GM21576 (cell line): ENCODE measurements around the gene BANF1.
"Not testable (repeated sequence)": the region's sequence is repeated elsewhere in the genome, so short reads cannot be mapped to it uniquely, and the experiment has no call there.

Experiments used
- ATAC-seq: cut with Tn5 transposase; IDR thresholded peaks from one replicate; pipeline ENCODE4 v1.9.1; 2021; ENCODE audit warnings: mild to moderate bottlenecking, moderate library complexity; ENCODE audit not compliant: unreplicated experiment

BANF1 gene

DNA sequence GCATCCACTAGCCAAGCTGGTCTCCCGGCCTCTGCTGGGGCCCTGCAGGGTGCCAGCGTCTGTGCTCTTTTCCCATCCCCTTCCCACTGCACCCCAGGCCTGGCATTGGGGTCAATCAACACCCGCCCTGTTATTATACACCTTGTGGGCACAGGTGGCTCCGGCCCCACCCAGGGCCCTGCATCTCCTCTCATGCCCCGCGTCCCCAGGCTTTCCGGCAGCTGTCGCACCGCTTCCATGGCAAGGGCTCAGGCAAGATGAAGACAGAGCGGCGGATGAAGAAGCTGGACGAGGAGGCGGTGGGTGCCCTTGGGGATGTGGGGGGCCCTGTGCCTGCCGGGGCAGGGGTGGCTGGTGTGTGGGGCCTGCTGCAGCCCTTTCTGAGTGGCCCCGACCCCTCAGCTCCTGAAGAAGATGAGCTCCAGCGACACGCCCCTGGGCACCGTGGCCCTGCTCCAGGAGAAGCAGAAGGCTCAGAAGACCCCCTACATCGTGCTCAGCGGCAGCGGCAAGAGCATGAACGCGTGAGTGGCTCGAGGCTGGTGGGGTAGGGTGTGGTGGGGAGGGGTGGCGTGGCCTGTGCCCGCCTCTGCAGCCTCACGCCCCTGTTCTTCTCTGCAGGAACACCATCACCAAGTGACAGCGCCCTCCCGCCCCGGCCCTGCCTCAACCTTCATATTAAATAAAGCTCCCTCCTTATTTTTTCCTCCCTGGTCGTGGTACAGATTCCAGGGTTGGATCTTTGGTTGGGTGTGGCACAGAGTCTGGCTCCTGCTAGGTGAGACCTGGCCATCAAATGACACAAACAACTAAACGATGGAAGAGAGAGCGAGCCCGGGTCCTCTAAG is 23.7 kb upstream of the BANF1 start:
- no peak for ATAC-seq

DNA sequence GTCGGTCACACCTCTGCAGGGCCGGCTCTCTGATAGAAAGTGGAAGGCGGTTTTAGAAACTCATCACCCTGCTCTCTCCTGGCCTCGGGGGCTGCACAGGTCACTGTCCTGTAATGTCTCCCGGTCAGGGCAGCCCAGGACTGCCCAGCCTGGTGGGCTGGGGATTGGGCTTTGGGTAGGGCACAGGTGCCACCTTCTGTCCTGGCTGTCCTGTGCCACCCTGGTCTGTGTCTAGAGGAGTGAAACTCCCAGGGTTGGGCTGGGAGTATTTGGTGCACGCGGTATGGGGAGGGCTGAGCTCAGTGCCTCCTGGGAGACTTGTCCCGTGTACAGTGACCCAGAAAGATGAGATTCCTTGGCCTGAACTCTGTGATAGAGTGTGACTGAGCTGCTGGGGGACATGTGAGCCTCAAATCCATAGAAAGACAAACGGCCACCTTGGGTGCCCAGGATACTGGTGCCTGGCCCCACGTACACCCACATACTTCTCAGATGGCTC is 23.0 kb upstream of the BANF1 start:
- no peak for ATAC-seq

DNA sequence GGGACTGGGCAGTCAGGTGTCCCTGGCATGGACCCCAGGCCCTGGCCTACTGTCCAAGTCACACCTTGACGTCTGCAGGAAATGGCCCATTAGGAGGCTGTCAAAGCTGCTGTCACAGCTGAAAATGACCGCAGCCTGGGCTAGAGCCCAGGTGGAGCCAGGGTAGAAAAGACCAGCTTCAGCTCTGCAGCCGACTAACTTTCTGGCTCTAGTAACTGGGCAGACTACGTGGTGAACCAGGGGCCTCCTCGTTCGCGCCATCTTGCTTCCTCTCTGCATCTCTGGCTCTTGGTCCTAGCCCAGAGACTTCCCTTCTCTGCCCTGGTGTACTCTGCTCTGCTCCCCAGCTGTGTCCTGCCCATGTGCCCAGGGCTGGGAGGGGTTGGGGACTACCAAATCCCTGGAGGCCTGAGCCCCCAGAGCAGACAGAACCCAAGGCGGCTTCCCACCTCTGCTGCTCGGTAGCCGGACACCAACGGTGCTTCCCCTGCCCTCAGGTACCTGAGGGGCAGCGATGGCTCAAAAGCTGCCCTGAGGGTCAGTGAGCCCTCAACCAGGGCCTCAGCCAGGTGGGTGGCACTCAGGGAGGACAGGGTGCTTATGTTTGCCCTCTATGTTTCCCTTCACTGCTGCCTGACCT is 21.1 kb upstream of the BANF1 start:
- ATAC-seq, result no peak

DNA sequence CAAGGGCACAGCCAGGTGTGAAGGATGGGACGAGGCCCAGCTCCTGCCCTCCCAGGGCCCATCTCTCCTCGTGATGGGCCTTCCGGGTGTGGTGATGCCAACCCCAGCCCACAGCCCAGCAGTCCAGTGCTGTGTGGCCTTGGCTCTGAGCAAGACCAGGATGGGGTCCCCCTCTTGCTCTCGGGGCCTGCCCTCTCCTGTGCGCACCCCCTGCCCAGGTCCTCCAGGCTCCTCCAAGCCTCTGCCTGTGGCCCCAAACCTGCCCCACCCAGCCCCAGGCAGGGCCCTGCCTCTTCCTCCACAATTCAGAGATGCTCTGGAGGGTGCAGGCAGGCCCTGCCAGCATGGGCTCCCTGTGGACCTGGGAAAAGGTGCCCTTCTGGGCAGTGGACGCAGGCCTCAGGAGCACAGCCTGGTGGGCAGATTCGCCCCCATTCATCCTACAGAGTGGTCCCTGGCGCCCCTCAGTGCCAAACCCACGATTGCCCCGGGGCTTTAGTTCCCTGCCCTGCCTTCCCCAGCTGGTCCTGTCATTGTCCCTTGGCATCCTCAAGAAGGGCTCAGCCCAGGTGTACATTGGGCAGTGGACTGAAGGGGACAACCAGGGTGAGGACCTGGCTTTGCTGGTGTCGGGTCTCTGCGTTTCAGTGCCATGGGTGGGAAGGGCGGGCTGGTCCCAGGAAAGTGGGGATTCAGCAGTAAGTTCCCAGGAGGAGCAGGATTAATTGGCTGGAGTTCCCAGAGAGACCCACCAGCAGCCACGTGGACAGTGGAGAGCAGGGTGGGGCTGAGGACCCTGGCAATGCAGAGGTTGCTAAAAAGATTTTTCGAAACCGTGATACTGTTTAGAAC is 20.1 kb upstream of the BANF1 start:
- ATAC-seq, result no peak

DNA sequence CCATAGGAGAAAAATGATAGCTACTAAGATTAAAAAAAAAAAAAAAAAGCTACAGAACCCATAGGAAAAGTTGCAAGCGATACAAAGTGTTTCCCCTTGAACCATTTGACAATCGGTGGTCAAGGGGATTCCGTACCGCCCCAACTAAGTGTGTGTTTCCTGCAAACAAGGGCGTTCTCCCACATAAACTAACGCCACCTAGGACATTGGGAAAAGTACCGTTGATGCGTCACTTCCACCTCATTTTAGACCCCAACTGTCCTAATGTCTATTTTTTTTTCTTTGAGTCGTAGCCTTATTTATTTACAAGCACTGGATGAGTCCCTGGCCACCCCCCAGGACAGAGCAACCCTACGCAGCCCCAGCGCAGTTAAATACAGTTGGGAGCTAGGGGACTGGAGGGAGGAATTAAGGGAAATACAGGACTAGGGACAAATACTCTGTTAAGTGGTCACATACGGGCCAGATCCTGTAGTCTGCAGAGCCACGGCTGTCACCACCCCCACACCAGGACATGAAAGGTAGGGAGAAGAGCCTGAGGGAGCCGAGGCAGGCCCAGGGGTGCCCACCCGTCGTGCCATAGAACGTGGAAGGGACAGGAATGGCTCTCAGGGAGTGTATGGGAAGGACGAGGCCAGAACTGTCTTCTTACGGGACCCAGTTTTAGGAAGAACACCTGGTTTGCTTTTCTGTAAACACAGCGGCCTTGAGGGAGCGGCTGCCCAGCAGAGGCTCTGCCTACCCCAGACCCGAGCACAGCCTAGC is 19.3 kb upstream of the BANF1 start:
- no peak for ATAC-seq

DNA sequence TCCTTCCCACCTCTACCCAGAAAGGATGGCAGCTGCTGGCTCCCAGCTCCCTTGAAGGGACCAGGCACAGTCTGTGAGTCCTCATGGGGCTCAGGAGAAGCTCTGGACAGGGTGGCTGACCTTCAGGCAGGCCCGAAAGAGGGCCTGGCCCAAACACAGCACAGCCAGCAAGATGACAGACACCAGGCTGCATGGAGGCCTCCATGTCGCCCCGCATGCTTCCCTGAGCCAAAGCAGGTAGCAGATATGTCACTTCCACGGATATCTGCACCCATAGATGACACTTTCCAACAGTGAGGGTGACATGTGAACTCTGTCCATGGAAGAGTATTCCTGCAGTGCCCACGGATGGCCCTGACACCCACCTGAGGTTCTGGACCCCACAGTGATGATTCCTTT is 18.7 kb upstream of the BANF1 start:
- ATAC-seq, result no peak

DNA sequence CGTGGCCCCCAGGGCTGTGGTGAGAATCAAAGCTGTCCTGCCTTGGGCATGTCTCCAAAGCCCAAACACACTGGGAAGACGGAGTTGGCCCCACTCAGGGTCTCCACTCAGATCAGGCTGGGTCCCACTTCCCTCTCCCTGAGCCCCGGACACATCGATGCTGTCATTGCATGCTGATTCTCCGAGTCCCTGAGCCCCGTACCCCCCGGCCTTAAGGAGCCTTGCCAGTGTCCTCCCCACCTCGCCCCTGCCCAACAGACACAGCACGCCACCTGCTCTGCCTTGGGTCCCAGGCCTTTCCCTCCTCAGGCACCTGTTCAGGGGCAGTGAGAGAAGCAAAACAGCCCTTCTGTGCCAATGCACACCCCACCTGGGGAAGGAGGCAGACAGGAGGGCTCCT is 15.0 kb upstream of the BANF1 start:
- ATAC-seq, result no peak

DNA sequence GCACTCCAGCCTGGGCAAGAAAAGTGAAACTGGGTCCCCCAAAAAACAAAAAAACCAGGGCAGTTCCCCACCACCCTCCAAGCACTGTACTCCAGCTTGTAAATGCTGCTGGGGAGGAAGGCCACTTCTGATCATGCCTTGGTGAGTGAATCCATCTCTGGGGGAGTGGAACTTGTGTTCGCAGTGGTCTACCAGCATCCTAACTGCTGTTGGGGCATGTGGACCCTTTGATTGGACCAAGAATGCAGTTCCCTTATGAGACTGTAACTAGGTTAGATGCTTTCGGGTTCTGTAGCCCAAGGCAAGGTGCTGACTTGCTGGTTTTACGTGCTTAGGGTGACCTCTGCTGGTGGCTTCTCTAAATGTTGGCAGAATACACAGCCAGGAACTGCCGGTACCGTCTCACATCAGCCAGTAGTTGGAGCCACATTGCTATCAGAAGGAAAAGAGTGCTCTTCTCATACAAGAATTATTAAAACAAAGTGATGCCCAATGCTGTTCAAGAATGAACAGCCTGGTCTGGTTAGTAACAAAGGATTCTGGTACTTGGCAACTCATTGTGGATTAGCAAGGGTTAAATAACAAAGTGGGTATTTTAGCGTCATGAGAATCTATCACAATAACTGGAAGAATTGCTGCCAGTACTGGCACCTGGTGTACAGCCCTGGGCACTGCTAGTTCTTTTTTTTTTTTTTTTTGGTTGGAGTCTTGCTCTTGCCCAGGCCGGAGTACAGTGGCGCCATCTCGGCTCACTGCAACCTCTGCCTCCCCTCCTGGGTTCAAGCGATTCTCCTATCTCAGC is 13.3 kb upstream of the BANF1 start:
- peak; percentile 92 for ATAC-seq

DNA sequence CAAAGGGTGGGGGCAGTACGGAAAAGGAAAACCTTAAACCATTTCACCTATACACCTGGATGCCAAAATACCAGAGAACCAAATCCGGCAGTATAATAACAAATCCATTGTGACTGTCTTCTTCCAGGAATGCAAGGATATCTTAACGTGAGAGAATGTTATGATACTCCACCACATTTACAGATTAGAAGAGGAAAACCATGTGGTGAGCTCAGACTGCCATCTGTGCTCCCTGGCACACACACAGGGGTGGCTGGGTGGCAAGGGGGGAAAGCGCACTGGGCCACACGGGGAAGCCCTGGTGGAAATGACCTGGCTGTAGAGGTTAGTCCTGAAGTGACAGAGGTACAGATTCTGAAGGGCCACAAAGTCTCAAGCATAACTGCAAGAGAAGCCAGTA is 10.2 kb upstream of the BANF1 start:
- no peak for ATAC-seq

DNA sequence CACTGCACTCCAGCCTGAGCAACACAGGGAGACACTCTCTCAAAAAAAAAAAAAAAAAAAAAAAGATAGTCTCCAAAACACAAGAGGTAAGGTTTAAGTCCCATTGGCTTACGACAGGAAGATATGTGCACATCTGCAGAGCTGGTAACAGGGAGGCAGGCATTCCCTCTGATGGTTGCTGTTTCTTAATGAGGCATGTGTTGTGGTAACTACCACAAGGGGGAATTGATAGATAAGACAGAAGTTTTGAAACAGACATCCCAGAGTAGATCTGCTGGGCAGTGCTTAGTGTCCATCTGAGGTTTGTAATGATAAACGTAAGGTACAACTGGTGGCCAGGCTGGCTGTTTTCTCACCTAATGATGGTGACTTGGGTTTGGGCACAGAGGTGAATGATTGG is 5.0 kb upstream of the BANF1 start:
- ATAC-seq, result no peak

DNA sequence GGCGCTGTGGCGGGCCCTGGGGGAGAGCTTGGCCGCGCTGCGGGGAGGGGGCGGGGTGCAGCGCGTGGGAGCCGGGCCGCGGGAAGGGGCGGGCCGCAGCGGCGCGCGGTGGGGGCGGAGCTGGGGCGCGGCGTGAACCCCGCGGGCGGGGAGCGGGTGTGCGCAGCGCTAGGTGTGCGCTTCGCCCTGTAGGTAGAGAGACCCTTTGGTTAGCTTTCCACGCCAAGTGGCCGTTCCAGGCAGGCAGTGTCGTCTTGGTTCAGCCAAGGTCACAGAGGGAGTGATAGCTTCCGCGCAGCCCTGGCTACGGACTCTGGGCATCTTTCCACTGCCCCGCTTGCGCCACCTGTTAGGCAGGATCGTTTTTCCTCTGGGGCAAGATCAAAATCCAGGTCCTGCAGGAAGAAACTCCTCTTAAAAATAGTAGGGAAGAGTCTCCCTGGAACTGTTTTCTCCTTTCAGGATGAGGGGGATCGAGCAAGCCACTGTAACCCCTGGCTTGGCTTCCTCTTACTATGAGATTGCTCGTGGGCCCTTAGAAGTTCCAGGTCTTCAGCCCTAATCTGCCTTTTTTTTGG is 434 bp downstream of the BANF1 start:
- ATAC-seq, result peak; percentile 33

DNA sequence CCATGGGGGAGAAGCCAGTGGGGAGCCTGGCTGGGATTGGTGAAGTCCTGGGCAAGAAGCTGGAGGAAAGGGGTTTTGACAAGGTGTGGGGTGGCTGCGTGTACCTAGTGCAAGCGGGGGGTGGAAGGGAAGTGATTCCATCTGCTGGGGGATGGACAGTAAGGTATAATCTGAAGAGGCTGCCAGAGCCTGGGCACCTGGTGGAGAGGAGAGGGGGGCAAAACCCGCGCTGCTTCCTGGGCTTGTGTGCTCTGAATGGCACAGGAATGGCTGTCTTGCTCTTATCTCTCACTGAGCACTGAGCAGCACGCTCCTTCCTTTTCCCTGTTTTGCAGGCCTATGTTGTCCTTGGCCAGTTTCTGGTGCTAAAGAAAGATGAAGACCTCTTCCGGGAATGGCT is 988 bp downstream of the BANF1 start:
- ATAC-seq, result no peak

DNA sequence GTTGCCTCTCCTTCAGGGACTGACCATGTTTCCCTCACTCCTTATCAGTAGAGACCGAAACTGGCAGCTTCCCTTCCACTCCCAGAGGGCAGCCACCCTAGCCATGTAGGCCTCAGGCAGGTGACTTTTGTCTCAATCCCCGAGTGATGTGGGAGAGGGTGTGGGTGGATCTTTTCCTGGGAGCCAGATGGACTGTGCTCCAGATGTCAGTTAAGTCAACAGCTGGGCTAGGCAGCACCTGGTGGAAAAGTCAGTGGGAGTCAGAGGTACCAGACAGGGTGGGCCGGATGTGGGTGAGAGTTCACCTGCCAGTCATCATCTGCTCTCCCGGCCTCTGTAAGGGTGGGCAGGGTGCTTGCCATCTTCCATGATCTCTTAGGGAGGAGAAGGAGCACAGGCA is 1.9 kb downstream of the BANF1 start:
- ATAC-seq, result no peak

DNA sequence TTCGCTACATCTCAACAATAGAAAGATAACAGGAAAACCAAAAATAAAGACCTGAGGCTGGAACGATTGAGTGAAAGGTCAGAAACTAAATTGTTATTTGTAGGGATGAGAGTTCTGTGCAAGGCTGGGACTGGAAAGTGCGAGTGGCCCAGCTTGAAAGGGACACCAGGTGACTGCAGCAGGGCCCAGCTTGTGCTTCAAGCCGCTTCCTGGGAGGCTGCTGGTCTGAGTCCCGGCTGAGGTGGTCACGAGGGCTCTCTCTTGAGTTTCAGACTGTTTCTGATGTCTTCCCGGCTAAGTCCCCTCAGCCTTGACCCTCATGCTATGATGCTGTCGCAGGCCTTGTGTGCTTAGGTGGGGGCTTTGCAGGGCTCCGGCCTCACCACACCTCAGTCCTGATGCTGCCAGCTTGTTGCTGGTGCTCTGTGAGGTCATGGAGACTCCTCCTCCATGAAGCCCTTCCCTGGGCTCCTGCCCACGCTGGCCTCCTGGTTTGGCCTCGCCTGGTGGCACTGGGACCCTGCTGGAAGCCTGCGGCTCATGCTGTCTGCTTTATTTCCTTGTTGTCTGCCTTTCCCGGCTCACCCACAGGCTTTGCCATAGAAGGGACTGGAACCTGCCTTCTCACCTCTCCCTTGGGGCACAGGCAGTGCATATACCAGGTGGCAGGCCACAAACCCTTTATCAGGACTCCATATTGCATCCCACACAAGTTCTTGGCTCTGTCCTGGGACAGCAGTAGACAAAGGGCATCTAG is 4.0 kb downstream of the BANF1 start:
- ATAC-seq, result no peak

DNA sequence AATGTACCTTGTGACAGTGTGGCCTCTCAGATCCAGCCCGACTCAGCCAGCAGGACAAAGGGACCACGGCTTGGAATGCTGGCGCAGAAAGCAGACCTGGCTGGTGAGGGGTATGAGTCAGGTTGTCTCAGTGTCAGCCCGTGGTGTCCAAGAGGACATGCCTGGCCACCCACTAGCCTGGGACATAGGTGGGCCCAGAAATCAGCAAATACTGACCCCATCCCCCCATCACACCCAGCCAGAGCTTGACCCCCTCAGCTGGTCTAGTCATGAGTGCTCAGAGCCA is 4.5 kb downstream of the BANF1 start:
- no peak for ATAC-seq

DNA sequence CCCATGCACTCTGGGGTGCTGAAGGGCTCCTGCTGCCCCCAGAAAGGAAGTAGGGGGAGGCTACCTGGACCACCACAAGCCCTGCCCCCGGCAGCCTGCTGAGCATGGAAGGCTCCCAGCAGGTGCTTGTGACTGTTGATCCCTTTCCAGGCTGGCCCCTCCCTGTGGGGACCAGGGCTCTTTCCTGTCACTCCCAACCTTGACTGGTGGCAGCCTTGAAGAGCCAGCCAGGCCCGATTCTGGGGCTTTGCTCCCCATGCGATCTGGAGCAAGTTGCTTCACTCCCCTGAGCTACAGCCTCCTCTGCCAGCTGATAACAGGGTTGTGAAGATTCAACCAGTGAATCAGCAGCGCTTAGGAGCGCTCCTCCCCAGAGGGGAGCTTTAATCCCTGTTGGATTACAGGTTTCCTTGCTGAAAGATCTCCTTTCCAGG is 4.9 kb downstream of the BANF1 start:
- ATAC-seq, result no peak

DNA sequence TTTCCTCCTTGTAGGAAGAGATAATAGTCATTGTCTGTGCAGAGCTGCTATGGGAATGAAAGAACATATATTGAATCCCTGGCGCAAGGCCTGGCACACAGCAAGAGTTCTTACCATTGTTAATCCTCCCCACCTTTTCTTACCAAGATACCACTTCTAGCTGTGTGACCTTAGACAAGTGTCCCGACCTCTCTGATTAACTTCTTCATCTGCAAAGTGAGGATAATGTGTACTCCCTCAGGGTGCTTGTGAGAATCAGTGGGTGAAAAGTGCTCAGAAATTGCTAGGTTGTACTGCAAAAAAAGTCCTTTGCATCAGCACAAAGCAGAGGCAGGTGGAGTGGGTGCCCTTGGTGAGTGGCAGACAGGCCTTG is 5.8 kb downstream of the BANF1 start:
- ATAC-seq, result no peak

DNA sequence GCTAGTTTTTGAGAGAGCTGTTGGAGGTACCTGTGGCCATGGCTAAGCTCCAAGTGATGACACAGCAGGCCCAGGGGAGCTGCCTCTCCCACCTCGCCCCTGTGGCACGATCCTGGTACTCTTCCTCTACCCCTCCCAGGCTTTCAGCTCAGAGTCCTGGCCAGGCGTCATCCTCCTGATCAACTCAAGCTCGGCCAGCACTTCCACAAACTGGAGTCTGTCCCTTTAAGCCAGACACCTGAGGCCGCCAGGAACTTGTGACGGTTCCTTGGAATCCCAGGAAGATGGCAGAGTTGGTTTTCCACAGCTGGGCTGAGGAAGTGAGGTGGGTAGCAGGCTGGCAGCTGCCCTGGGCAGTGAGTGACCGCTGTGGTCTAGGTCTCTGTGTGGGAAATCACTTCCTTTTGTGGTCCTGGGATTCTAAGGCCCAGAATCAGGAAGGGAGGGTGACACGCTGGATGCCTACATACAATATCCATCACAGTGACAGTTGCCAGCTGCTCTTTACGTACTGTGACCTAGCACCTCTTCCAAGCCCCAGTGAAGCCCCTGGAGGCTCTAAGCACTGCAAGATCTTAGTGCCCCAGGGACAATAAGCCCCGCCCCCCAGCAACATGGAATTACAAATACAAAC is 6.3 kb downstream of the BANF1 start:
- no peak for ATAC-seq

DNA sequence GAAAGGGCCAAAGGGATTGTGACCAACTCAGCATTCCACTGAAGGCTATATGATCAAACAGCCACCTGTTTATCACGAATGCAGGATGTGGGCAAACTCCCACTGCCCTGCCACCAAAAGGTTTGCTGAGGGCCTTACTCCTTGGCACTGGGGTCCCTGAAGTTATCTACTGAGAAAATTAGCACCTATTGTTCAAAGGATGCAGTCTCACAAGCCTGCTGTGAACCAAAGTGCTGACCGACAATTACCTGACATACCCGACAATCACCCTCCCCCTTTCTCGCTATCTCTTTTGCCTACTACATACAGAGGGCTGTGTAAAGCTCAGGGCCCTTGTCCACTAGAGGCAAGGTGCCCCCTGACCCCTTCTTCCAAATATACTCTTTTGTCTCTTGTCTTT is 7.7 kb downstream of the BANF1 start:
- ATAC-seq, result not testable (repeated sequence)
